Measurements from ENCODE around the gene ITPR3. TPM values are rescaled to one million over a fixed set of nuclear protein-coding genes. Genes with fewer than 3 reads are reported as not detected.

The ITPR3 gene
- total RNA-seq, 1 donor from 2014 or later, result 5.6 TPM

DNA sequence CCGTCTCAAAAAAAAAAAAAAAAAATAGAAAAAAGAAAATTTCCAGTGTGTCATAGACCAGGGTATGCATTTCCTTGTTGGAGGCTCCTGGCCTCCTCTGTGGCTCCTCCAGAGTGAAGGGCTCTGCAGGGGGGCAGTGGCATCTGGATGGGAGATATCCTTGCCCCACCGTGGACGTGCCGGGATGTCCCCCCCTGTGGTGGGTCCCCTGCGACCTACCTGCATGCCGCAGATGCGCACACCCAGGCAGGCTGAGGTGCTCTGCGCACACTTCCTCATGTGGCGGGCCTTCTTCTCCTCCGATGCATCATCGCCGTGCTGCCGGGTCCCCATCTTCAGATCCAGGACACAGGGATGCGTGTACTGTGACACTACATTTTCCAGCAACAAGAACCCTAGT lies 104.1 kb downstream of the ITPR3 start:
- H3K4me1 ChIP-seq, result peaks cover 69% of the 10 kb centered on the region
- no peaks in the 10 kb centered on the region for H3K9me3 ChIP-seq (replicated peaks)
- TF ChIP-seq, protein P1, sequence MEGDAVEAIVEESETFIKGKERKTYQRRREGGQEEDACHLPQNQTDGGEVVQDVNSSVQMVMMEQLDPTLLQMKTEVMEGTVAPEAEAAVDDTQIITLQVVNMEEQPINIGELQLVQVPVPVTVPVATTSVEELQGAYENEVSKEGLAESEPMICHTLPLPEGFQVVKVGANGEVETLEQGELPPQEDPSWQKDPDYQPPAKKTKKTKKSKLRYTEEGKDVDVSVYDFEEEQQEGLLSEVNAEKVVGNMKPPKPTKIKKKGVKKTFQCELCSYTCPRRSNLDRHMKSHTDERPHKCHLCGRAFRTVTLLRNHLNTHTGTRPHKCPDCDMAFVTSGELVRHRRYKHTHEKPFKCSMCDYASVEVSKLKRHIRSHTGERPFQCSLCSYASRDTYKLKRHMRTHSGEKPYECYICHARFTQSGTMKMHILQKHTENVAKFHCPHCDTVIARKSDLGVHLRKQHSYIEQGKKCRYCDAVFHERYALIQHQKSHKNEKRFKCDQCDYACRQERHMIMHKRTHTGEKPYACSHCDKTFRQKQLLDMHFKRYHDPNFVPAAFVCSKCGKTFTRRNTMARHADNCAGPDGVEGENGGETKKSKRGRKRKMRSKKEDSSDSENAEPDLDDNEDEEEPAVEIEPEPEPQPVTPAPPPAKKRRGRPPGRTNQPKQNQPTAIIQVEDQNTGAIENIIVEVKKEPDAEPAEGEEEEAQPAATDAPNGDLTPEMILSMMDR (IDR thresholded peaks at IDR 0.05; ENCODE audit: borderline replicate concordance), result no peak
- no peak overlapping the region for H3K27ac ChIP-seq (replicated peaks)
- peaks cover 20% of the 10 kb centered on the region for H3K36me3 ChIP-seq
- intact Hi-C loops (cut with micrococcal nuclease), result no loop called here
- DNase-seq, result no peak
- no peak overlapping the region for H3K4me3 ChIP-seq
- no peaks in the 10 kb centered on the region for H3K27me3 ChIP-seq (ENCODE audit: low read depth)

DNA sequence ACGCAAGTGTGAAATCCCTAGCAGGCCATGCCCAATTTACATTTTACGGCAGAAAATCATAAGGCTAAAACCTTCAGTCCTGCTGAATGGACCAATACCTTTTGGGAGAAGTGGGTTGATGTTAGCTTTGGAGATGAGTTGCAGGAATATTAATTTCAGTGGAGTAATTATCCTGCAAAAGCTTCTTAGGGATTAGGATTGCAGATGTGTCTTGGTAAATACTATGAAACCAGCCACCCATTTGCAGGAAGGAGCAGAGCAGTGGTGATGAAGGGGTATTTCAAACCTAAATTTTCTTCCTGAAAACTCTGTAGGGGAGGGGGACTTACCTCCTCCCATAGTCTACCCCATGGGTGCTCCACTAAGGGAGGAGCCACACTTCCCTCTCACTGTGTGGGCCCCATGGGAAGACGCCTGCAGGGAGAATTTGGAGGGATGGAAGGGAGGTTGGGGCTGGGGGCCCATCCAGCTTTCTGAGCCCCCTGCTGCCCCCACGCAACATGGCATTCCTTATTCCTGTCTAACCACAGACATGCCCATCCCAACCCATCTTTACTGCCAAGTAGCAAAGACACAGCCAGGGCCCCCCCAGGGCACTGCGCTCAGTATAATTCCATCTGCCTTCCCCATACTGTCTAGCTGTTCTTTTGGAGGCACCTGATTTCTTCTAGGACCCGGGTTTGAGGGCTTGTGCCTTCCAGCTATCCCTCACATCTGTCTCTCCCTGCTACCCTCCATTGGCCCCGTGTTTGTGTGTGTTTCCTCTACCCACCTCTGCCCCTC lies 105.0 kb downstream of the ITPR3 start:
- peaks cover 78% of the 10 kb centered on the region for H3K4me1 ChIP-seq
- TF ChIP-seq, protein P1 (IDR thresholded peaks at IDR 0.05; ENCODE audit: borderline replicate concordance), result no peak
- intact Hi-C loops (cut with micrococcal nuclease), result no loop called here

DNA sequence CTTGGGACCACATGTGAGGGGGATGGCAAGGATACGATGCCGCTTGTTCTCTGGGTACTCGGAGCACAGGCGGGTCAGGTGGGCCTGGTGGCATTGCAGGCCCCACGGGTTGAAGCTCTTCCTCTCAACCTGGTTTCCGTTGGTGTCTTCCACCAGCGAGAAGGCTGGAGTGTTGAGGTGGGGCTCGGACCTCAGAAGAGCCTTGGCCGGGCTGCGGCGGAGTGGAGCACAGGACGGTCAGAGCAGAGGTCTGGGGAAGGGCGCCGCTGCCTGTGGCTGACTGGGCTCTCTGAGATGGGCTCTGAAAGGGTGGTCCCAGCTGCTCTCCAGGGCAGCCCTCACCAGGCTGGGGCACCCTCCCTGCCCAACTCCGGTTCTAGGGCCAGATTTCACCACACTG lies 105.6 kb downstream of the ITPR3 start:
- intact Hi-C loops (cut with micrococcal nuclease), result no loop called here
- Histone ChIP-seq H3K36me3 (peaks cover 20% of the 10 kb centered on the region), H3K9me3 (replicated peaks) (no peaks in the 10 kb centered on the region), H3K4me1 (peaks cover 83% of the 10 kb centered on the region), H3K27ac (replicated peaks) (peak overlapping the region; percentile 87), H3K27me3 (ENCODE audit: low read depth) (no peaks in the 10 kb centered on the region), H3K4me3 (no peak overlapping the region)
- no peak for DNase-seq
- TF ChIP-seq, protein P1 (IDR thresholded peaks at IDR 0.05; ENCODE audit: borderline replicate concordance), result no peak

More for the DNA sequence above, 105.0 kb downstream of the ITPR3 start:
- Histone ChIP-seq H3K4me3 (no peak overlapping the region), H3K27me3 (ENCODE audit: low read depth) (no peaks in the 10 kb centered on the region), H3K27ac (replicated peaks) (peak overlapping the region; percentile 87), H3K36me3 (peaks cover 20% of the 10 kb centered on the region), H3K9me3 (replicated peaks) (no peaks in the 10 kb centered on the region)
- no peak for DNase-seq

DNA sequence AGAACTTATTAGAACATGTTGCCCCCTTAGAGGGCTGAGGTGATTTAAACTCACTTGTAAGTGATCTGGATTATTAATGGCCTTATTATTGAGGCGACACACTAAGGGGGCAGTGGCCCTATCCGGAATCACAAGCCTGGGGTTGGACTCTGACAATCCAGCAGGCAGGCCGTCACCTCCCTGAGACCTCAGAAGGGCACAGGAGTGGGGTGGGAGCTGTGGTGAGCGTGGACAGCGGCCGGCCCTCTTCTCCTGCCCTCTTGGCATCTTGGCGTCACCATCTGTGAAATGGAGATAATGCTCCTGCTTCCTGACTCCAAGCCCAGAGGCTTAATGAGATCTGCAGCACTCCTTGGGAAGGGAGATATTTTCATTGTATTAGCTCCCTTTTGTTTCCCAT lies 106.0 kb downstream of the ITPR3 start:
- peak overlapping the region; percentile 15 for H3K4me3 ChIP-seq
- H3K4me1 ChIP-seq, result peaks cover 83% of the 10 kb centered on the region
- no peak for DNase-seq
- peaks cover 20% of the 10 kb centered on the region for H3K36me3 ChIP-seq
- no peaks in the 10 kb centered on the region for H3K27me3 ChIP-seq (ENCODE audit: low read depth)
- intact Hi-C loops (cut with micrococcal nuclease), result no loop called here
- H3K9me3 ChIP-seq (replicated peaks), result no peaks in the 10 kb centered on the region
- H3K27ac ChIP-seq (replicated peaks), result peak overlapping the region; percentile 87
- TF ChIP-seq, protein P1 (IDR thresholded peaks at IDR 0.05; ENCODE audit: borderline replicate concordance), result no peak

GRCh38 chr6:33727932-33728331 lies 106.8 kb downstream of the ITPR3 start:
- Histone ChIP-seq H3K36me3 (peaks cover 26% of the 10 kb centered on the region), H3K9me3 (replicated peaks) (no peaks in the 10 kb centered on the region), H3K4me3 (no peak overlapping the region), H3K4me1 (peaks cover 83% of the 10 kb centered on the region), H3K27ac (replicated peaks) (peak overlapping the region; percentile 87), H3K27me3 (ENCODE audit: low read depth) (no peaks in the 10 kb centered on the region)
- intact Hi-C loops (cut with micrococcal nuclease), result no loop called here
- TF ChIP-seq, protein P1 (IDR thresholded peaks at IDR 0.05; ENCODE audit: borderline replicate concordance), result no peak
- peak; percentile 60 for DNase-seq

All from left ventricle myocardium inferior (tissue), 1 donor.